Esophagus muscularis mucosa (tissue), 4 donors: ENCODE measurements around the gene ACAP1.

Source experiments
- CTCF ChIP-seq, 3 experiments: fragments of 200-600 bp in 2 of 3; fragments of 450-650 bp in 1 of 3; sonication (generic) in 2 of 3; IDR thresholded peaks; one replicate each; pipeline ENCODE4 v1.5.1; 2017 to 2019; ENCODE audit warnings: antibody characterized with exemption in 3 of 3, mild to moderate bottlenecking in 2 of 3, moderate library complexity in 1 of 3
- EP300 ChIP-seq: sonication (generic); formaldehyde crosslinking; IDR thresholded peaks from one replicate; pipeline ENCODE4 v1.6.1; 2017; ENCODE audit warnings: antibody characterized with exemption
- POLR2A ChIP-seq: fragments of 450-650 bp; IDR thresholded peaks from one replicate; pipeline ENCODE4 v1.6.1; 2017; ENCODE audit warnings: antibody characterized with exemption, moderate library complexity, mild to moderate bottlenecking, low read depth
- POLR2AphosphoS5 ChIP-seq, 2 donors: sonication (generic); formaldehyde crosslinking; IDR thresholded peaks; one replicate each; pipeline ENCODE4 v1.6.1; 2017; ENCODE audit warnings: antibody characterized with exemption in 2 of 2

- TF ChIP-seq CTCF (IDR thresholded peaks at IDR 0.05) (no peak), POLR2A (no peak), POLR2AphosphoS5 (IDR thresholded peaks at IDR 0.05) (no peak), EP300 (no peak)
Observed at GRCh38 chr17:7367083-7367482, 30.8 kb downstream of the ACAP1 start.
